HG02763 (cell line): ENCODE measurements around the gene ACSS2.
A peak's percentile ranks its signal among the peaks of the same experiment; 100 is the strongest.

Source experiments
- ATAC-seq: cut with Tn5 transposase; IDR thresholded peaks from one replicate; pipeline ENCODE4 v1.9.1; 2021; ENCODE audit warnings: mild to moderate bottlenecking, moderate library complexity; ENCODE audit not compliant: unreplicated experiment

Gene ACSS2, protein sequence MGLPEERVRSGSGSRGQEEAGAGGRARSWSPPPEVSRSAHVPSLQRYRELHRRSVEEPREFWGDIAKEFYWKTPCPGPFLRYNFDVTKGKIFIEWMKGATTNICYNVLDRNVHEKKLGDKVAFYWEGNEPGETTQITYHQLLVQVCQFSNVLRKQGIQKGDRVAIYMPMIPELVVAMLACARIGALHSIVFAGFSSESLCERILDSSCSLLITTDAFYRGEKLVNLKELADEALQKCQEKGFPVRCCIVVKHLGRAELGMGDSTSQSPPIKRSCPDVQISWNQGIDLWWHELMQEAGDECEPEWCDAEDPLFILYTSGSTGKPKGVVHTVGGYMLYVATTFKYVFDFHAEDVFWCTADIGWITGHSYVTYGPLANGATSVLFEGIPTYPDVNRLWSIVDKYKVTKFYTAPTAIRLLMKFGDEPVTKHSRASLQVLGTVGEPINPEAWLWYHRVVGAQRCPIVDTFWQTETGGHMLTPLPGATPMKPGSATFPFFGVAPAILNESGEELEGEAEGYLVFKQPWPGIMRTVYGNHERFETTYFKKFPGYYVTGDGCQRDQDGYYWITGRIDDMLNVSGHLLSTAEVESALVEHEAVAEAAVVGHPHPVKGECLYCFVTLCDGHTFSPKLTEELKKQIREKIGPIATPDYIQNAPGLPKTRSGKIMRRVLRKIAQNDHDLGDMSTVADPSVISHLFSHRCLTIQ

GRCh38 chr20:34876406-34877282 lies at the start of gene ACSS2:
Gene ACSS2 (plus strand): TSS chr20:34876612. CDS start chr20:34876646, 34 bp downstream.
- ATAC-seq, result peak; percentile 16

GRCh38 chr20:34829191-34829590 lies 47.2 kb upstream of the ACSS2 start:
- ATAC-seq, result no peak

DNA sequence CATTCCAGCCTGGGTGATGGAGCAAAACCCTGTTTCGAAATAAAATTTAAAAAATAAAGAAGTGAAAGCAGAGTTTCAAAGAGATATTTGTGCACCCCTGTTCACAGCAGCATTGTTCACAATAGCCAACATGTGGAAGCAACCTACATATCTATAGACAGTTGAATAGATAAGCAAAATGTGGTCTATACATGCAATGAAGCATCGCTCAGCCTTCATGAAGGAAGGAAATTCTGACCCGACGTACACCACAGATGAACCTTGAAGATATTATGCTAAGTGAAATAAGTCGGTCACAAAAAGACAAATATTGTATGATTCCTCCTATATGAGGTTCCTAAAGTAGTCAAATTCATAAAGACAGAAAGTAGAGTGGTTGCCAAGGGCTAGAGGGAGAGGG lies 44.5 kb upstream of the ACSS2 start:
- ATAC-seq, result no peak

- no peak for ATAC-seq
These were observed 41.9 kb upstream of the ACSS2 start for GRCh38 chr20:34834459-34834893.

- no peak for ATAC-seq
These were observed 34.3 kb upstream of the ACSS2 start for GRCh38 chr20:34842143-34842542.

GRCh38 chr20:34843421-34843820 lies 33.0 kb upstream of the ACSS2 start:
- ATAC-seq, result no peak

DNA sequence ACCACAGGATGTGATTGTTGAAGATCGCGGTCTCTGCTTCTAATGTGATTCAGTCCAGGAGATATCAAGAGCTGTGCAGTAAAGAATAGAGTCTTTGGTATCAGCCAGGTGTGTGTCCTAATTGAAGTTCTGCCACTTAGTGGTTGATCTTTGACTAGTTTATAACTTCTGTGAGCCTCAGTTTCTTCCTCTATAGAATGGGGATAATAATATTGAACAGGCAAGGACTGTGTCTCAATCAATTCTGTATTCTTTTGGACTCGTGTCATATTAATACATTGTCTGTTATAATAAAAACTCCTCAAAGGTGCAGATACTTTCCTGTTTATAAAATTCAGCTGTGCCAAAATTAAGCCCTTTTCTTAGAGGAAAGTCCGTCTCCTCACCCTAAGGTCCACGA lies 27.8 kb upstream of the ACSS2 start:
- ATAC-seq, result no peak

DNA sequence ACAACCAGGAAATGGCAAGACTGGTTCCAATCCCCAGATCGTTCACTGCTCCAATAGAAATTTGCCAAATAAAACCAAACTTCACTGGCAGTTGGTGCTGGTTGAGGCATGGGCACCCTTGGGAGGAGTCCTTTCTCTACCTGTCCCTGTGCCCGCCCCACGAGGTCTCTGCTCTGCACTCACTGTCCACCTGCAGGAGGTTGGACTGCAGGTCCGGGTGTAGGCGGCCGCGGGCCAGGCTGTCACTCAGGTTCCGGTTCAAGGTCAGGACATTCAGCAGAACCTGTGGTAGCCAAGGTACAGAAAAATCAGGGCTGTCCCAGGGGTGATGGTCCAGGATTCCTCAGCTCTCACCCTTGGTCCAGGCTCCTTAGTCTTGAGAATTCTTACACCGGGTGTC lies 26.6 kb upstream of the ACSS2 start:
- ATAC-seq, result no peak

DNA sequence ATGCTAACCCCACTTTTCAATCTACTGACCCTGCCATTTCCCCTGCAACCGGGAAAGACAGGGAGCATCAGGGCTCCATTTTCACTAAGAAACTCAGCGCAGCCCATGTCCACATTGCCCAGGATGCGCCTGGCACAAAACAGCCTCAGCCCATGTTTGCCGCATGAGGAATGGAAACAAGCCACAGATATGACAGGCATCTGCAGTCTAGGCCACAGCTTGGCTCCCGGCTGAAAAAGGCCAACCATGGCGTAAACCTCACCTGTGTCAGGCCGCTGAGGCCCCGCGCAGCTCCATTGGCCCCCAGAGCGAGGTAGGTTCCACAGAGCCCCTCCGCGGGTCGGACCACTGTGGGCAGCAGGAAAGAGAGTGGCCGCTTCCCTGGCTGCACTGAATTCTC lies 25.4 kb upstream of the ACSS2 start:
- no peak for ATAC-seq

DNA sequence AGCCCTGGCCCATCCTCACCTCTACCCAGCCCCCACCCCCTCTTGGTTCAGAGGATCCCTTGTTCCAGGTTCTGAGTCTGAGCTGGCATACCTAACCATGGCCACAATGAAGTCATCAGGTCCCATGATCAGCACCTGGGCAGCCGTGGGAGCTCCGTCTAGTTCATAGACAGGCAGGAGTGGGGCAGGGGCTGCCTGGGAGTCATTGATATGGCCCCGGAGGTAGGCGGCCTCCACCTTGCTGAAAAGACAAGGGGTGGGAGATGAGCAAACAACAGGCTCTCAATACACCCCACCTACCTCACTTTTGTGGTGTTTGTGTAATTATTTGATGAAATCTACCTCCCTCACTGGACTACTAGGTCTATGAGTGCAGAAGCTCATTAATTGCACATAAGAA lies 24.1 kb upstream of the ACSS2 start:
- ATAC-seq, result no peak

DNA sequence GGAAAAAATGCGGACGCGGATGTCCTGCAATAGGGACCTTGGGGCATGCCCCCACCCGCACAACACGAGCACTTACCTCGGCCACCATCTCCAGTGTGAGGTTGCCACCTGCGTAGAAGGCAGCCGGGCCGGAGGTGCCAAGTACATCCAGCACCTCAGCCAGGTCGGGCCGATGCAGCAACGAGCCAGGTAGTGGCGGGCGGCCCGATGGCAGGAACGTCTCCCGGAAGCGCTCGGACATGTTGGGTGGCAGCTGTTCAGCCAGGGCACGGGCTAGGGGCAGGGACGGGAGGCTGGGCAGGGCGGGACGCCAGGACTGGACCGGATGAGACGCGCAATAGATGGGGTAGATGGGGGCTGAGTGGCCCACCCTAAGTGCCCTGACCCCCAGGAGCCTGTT lies 17.0 kb upstream of the ACSS2 start:
- no peak for ATAC-seq

GRCh38 chr20:34859826-34860545 lies 16.4 kb upstream of the ACSS2 start:
- ATAC-seq, result no peak

- no peak for ATAC-seq
These were observed 14.9 kb upstream of the ACSS2 start for GRCh38 chr20:34861386-34862084.

GRCh38 chr20:34862724-34863123 lies 13.7 kb upstream of the ACSS2 start:
- no peak for ATAC-seq

DNA sequence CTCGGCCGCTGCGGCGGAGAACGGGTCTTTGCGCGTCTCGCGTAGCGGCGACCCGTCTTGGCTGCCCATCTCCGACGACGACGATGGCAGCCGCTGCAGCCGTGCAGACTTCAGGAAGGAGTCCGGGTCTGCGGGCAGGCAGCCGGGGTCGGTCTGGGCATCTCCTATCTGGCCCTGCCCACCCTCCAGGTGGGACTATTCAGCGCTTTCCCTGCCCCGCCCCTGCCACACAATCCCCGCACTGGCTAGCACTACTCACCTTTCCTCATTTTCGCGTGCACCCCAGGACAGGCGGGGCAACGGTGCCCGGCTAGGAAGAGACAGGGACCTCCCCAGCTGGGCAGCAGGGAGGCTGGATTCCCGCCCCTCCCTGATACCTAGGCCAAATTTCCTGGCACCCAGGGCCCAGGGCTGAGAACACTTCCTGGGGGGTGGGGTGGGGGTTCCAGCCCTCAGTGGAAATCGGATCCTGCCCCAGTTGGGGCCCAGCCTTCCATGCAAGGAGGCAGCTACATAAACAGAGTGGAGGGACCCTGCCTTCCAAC lies 12.9 kb upstream of the ACSS2 start:
- ATAC-seq, result no peak

DNA sequence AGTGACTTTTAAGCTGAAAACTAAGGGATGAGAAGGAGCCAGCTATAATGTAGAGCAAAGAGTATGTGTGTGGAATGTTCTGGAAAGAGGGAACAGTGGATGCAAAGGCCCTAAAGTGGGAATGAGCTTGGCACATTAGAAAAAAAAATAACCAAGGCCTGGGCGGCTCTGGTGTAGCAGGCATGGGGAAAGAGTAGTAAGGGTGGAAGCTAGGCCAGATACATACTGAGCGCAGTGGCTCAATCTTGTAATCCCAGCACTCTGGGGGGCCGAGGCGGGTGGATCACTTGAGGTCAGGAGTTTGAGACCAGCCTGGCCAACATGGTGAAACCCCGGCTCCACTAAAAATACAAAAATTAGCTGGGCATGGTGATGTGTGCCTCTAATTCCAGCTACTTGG lies 12.2 kb upstream of the ACSS2 start:
- ATAC-seq, result no peak

GRCh38 chr20:34871320-34871926 lies 5.0 kb upstream of the ACSS2 start:
- ATAC-seq, result no peak

- ATAC-seq, result no peak
These were observed 4.3 kb upstream of the ACSS2 start for GRCh38 chr20:34871966-34872621.
